HepG2 (cell line): ENCODE data around the gene VGLL4. TPM values are rescaled to one million over a fixed set of nuclear protein-coding genes. Genes with fewer than 3 reads are reported as not detected.

ENCODE experiments used
- ATAC-seq: fragments of 200-7000 bp; cut with Tn5 transposase; 3 replicates; pipeline ENCODE4 v1.9.1; 2020; ENCODE audit warnings: mild to moderate bottlenecking, moderate library complexity
- BruUV-seq: library from RNA; stranded (reverse); fragments of 400-500 nt; replicated peaks from 2 replicates; lab custom pipeline; 2021; lab: Mats Ljungman, UMichigan
- CTCF ChIA-PET: fragments of 300-600 bp; formaldehyde crosslinking; extraction: SDS; loops from one replicate; lab custom pipeline; 2021; ENCODE audit warnings: low total read pairs, inconsistent platforms, low intra/inter-chr PET ratio; lab: Yijun Ruan, JAX
- POLR2A ChIA-PET: fragments of 350-600 bp; sonication (Branson Sonifier 250); formaldehyde crosslinking; loops from one replicate; lab custom pipeline; 2020; ENCODE audit warnings: antibody characterized with exemption, inconsistent platforms; lab: Yijun Ruan, JAX
- DNase-seq: peaks from one replicate; pipeline ENCODE4 v3.0.0-alpha.2; 2015; ENCODE audit warnings: low spot score
- FAIRE-seq: peaks from 3 replicates; lab custom pipeline; 2011; peaks lifted over from hg19 to GRCh38; lab: Jason Lieb, UNC
- H2AFZ ChIP-seq: one replicate; pipeline ENCODE4 v1.6.1; 2011; ENCODE audit warnings: low read length, inconsistent platforms
- H3K27ac ChIP-seq: fragments of 300-600 bp; 3 replicates; pipeline ENCODE4 v1.8.0; 2011; ENCODE audit warnings: mixed run types, mild to moderate bottlenecking, mixed read lengths, low read length, inconsistent platforms; ENCODE audit not compliant: insufficient read depth; ENCODE audit errors: extremely low read length
- H3K27me3 ChIP-seq, 2 experiments: fragments of 200-600 bp in 1 of 2; 2 replicates in 1 of 2; 3 replicates in 1 of 2; pipeline versions ENCODE4 v1.6.0 to v1.8.0; 2011; ENCODE audit warnings: low read length in 2 of 2, mild to moderate bottlenecking in 2 of 2, moderate library complexity in 2 of 2, inconsistent platforms in 1 of 2; ENCODE audit not compliant: insufficient read depth in 2 of 2, control insufficient read depth in 1 of 2
- H3K36me3 ChIP-seq, 2 experiments: fragments of 200-600 bp in 1 of 2; replicated peaks in 1 of 2; 2 replicates in 1 of 2; 3 replicates in 1 of 2; pipeline versions ENCODE4 v1.5.1 to v1.8.0; 2011; ENCODE audit warnings: low read length in 2 of 2, inconsistent platforms in 1 of 2; ENCODE audit not compliant: insufficient read depth in 2 of 2, control insufficient read depth in 1 of 2
- H3K4me1 ChIP-seq: 2 replicates; pipeline ENCODE4 v1.5.1; 2012; ENCODE audit warnings: low read length, inconsistent platforms; ENCODE audit not compliant: insufficient read depth
- H3K4me2 ChIP-seq: 2 replicates; pipeline ENCODE4 v1.6.0; 2011; ENCODE audit warnings: low read depth, low read length, inconsistent platforms
- H3K4me3 ChIP-seq, 3 experiments: fragments of 200-600 bp in 1 of 3; sonication (generic), shearing (Covaris generic) in 1 of 3; replicated peaks in 1 of 3; 2 replicates each; pipeline ENCODE4 v1.5.1; 2011 to 2016; ENCODE audit warnings: low read length in 3 of 3, inconsistent platforms in 2 of 3, low read depth in 2 of 3, mild to moderate bottlenecking in 2 of 3, control low read depth in 1 of 3, mixed read lengths in 1 of 3; ENCODE audit not compliant: insufficient read depth in 1 of 3
- H3K79me2 ChIP-seq: one replicate; pipeline ENCODE4 v1.6.1; 2011; ENCODE audit warnings: low read length, inconsistent platforms; ENCODE audit not compliant: insufficient read depth
- H3K9ac ChIP-seq: 2 replicates; pipeline ENCODE4 v1.6.0; 2011; ENCODE audit warnings: mild to moderate bottlenecking, low read depth, low read length, inconsistent platforms; ENCODE audit not compliant: insufficient read depth
- H3K9me3 ChIP-seq: 2 replicates; pipeline ENCODE4 v1.5.1; 2012; ENCODE audit warnings: mild to moderate bottlenecking, low read length
- H4K20me1 ChIP-seq: 2 replicates; pipeline ENCODE4 v1.6.0; 2011; ENCODE audit warnings: inconsistent platforms, mild to moderate bottlenecking, low read length, moderate library complexity; ENCODE audit not compliant: insufficient read depth
- ARID2 ChIP-seq: sonication (generic); formaldehyde crosslinking; IDR thresholded peaks from 2 replicates; pipeline ENCODE4 v1.8.1; 2022; ENCODE audit warnings: mild to moderate bottlenecking, missing genetic modification reagents, borderline replicate concordance
- CEBPZ ChIP-seq: IDR thresholded peaks from 2 replicates; pipeline ENCODE4 v1.6.1; 2012; ENCODE audit warnings: low read length, improper control_type of control experiment
- GMEB1 ChIP-seq: sonication (generic); formaldehyde crosslinking; IDR thresholded peaks from 2 replicates; pipeline ENCODE4 v1.5.1; 2020; ENCODE audit warnings: missing genetic modification reagents, mild to moderate bottlenecking, borderline replicate concordance
- PAWR ChIP-seq: sonication (generic); formaldehyde crosslinking; IDR thresholded peaks from 2 replicates; pipeline ENCODE4 v1.4.0; 2020; ENCODE audit warnings: missing genetic modification reagents, mild to moderate bottlenecking, borderline replicate concordance
- TBP ChIP-seq: sonication (generic); formaldehyde crosslinking; IDR thresholded peaks from 2 replicates; pipeline ENCODE4 v1.5.0; 2020; ENCODE audit warnings: missing genetic modification reagents
- ZFX ChIP-seq: sonication (generic); formaldehyde crosslinking; IDR thresholded peaks from 2 replicates; pipeline ENCODE4 v1.4.0; 2020; ENCODE audit warnings: mild to moderate bottlenecking, low read depth, missing genetic modification reagents, moderate library complexity
- ZNF263 ChIP-seq: sonication (generic); formaldehyde crosslinking; IDR thresholded peaks from 2 replicates; pipeline ENCODE4 v1.4.0; 2020; ENCODE audit warnings: missing genetic modification reagents
- WGBS: methylation state at CpG from one replicate; pipeline ENCODE4 v1.1.6; 2017; ENCODE audit warnings: low lambda C conversion rate; 5-methylcytosine and 5-hydroxymethylcytosine counted together
- in situ Hi-C: cut with HindIII; loops from 2 replicates; pipeline ENCODE4 v1.10.0; 2017; ENCODE audit warnings: low pct_unique_long_range_greater_than_20kb; ENCODE audit not compliant: extremely low pct_ligation_motif_present
- intact Hi-C: fragments of 100-400 bp; cut with micrococcal nuclease; formaldehyde crosslinking; loops from one replicate; pipeline ENCODE4 v1.10.0; 2022; ENCODE audit not compliant: unreplicated experiment
- polyA plus RNA-seq, 8 experiments: library from polyadenylated mRNA; depleted of rRNA in 3 of 8; stranded (reverse) in 7 of 8; unstranded in 1 of 8; fragments of >200 nt; fragmentation: Illumina TruSeq in 4 of 8; extraction: Trizol in 4 of 8; gene quantifications; 2 replicates each; pipeline versions ENCODE4 v1.2.1 to v1.2.3, GENCODE V29; 2011 to 2016; ENCODE audit warnings: low read depth in 4 of 8, missing spikeins in 1 of 8, mixed read lengths in 1 of 8; ENCODE audit not compliant: insufficient read depth in 1 of 8
- total RNA-seq, 5 experiments: library from RNA; depleted of rRNA; stranded (reverse); fragments of >200 nt; fragmentation: Illumina TruSeq; extraction: Trizol; gene quantifications; 2 replicates each; pipeline ENCODE4 v1.2.3, GENCODE V29; 2016; ENCODE audit warnings: low read depth in 1 of 5
- TF ChIP-seq, protein P1 (sequence below): sonication (generic); formaldehyde crosslinking; conservative IDR thresholded peaks from 2 replicates; pipeline ENCODE4 v1.8.0; 2022; ENCODE audit warnings: mild to moderate bottlenecking, moderate library complexity, missing genetic modification reagents
- TF ChIP-seq, protein P2 (sequence below): sonication (generic); formaldehyde crosslinking; IDR thresholded peaks from 2 replicates; pipeline ENCODE4 v1.4.0; 2020; ENCODE audit warnings: missing genetic modification reagents

The VGLL4 gene
- total and polyA plus RNA-seq, 2 of the 13 experiments (the other 11 are each of a cell fraction or from before 2014, with no cell fraction given) = 23.2 to 39.0 TPM

DNA sequence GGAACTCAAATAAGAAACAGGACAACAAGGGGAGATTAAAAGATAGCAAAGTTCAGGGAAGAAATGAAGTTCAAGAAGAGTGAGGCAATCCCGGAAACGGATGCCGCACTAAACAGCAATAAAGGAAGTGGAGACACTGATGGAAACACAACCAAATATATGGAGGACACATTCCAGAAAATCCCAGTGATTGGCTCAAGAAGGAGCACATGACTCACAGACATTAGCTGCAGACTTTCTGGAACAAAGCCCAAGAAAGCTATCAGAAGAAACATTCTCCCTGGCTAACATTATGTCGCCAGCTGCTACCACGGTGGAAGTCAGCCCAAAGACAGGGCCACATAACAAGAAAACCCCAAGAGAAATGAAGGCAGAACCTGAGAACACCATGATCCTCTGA, 18.1 kb upstream of the VGLL4 start (continued):
- no peak for TF ChIP-seq TBP (CRISPR knock-in tag)
- no peak for TF ChIP-seq CEBPZ

DNA sequence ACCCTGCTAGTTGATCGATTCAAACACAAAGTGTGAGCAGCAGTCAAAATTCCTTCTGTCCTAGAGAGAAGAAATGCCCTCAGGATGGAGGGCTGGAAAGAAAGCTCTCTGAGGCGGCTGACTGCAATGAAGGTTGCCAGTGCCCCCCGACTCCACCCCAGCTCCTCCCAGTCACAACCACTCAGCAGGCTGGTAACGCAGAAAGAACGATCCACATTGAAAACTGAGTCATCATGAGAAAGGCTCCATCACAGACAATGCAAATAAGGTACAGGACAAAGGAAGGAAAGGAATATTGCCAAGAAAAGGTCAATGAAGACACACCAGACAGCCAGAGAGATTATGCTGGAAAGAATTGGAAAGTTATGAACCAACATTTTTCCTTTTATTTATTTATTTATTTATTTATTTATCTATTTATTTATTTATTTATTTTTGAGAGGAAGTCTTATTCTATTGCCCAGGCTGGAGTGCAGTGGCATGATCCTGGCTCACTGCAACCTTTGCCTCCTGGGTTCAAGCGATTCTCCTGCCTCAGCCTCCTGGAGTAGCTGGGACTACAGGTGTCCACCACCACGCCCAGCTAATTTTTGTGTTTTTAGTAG, 17.4 kb upstream of the VGLL4 start:
- H3K27ac ChIP-seq = no peak overlapping the region
- no peaks in the 10 kb centered on the region for H4K20me1 ChIP-seq
- H3K27me3 ChIP-seq = no peaks in the 10 kb centered on the region
- H3K4me3 ChIP-seq = no peak overlapping the region
- WGBS = 85% methylated on average over 7 of the region's 7 CpGs
- no peaks in the 10 kb centered on the region for H3K79me2 ChIP-seq
- no peak for ATAC-seq
- FAIRE-seq = no peak
- ChIA-PET POLR2A (no interaction called here), CTCF (no interaction called here)
- no peak overlapping the region for H3K4me2 ChIP-seq
- no peaks in the 10 kb centered on the region for H3K36me3 ChIP-seq
- H3K9ac ChIP-seq = no peak overlapping the region
- BruUV-seq = no TSS peak
- no peak for DNase-seq
- intact Hi-C loops = loop anchor here (5.0 kb wide), 1 partner anchor 61 kb away; no protein-coding TSS in a partner anchor
- H2AFZ ChIP-seq = no peak overlapping the region
- in situ Hi-C loops = no loop called here
- H3K4me1 ChIP-seq = peaks cover 10% of the 10 kb centered on the region; the same call in 1 of the 2 replicates
- H3K9me3 ChIP-seq = no peaks in the 10 kb centered on the region
- TF ChIP-seq PAWR (CRISPR knock-in tag) = no peak
- TF ChIP-seq, protein P1, sequence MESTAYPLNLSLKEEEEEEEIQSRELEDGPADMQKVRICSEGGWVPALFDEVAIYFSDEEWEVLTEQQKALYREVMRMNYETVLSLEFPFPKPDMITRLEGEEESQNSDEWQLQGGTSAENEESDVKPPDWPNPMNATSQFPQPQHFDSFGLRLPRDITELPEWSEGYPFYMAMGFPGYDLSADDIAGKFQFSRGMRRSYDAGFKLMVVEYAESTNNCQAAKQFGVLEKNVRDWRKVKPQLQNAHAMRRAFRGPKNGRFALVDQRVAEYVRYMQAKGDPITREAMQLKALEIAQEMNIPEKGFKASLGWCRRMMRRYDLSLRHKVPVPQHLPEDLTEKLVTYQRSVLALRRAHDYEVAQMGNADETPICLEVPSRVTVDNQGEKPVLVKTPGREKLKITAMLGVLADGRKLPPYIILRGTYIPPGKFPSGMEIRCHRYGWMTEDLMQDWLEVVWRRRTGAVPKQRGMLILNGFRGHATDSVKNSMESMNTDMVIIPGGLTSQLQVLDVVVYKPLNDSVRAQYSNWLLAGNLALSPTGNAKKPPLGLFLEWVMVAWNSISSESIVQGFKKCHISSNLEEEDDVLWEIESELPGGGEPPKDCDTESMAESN (CRISPR knock-in tag) = no peak
- TF ChIP-seq, protein P2, sequence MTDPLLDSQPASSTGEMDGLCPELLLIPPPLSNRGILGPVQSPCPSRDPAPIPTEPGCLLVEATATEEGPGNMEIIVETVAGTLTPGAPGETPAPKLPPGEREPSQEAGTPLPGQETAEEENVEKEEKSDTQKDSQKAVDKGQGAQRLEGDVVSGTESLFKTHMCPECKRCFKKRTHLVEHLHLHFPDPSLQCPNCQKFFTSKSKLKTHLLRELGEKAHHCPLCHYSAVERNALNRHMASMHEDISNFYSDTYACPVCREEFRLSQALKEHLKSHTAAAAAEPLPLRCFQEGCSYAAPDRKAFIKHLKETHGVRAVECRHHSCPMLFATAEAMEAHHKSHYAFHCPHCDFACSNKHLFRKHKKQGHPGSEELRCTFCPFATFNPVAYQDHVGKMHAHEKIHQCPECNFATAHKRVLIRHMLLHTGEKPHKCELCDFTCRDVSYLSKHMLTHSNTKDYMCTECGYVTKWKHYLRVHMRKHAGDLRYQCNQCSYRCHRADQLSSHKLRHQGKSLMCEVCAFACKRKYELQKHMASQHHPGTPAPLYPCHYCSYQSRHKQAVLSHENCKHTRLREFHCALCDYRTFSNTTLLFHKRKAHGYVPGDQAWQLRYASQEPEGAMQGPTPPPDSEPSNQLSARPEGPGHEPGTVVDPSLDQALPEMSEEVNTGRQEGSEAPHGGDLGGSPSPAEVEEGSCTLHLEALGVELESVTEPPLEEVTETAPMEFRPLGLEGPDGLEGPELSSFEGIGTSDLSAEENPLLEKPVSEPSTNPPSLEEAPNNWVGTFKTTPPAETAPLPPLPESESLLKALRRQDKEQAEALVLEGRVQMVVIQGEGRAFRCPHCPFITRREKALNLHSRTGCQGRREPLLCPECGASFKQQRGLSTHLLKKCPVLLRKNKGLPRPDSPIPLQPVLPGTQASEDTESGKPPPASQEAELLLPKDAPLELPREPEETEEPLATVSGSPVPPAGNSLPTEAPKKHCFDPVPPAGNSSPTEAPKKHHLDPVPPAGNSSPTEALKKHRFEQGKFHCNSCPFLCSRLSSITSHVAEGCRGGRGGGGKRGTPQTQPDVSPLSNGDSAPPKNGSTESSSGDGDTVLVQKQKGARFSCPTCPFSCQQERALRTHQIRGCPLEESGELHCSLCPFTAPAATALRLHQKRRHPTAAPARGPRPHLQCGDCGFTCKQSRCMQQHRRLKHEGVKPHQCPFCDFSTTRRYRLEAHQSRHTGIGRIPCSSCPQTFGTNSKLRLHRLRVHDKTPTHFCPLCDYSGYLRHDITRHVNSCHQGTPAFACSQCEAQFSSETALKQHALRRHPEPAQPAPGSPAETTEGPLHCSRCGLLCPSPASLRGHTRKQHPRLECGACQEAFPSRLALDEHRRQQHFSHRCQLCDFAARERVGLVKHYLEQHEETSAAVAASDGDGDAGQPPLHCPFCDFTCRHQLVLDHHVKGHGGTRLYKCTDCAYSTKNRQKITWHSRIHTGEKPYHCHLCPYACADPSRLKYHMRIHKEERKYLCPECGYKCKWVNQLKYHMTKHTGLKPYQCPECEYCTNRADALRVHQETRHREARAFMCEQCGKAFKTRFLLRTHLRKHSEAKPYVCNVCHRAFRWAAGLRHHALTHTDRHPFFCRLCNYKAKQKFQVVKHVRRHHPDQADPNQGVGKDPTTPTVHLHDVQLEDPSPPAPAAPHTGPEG (CRISPR knock-in tag) = no peak
- no peak for TF ChIP-seq ZFX (CRISPR knock-in tag)
- no peak for TF ChIP-seq ZNF263 (CRISPR knock-in tag)
- no peak for TF ChIP-seq ARID2
- no peak for TF ChIP-seq GMEB1 (CRISPR knock-in tag)
